T-helper 1 cell treated with Interleukin-12 subunit alpha and Interleukin-12 subunit beta and Interleukin-4 antibody, amounts not matched to agents 30 ng/mL and 1 ng/mL, for 36 hours (primary cell): ENCODE results near the gene OAS3. TPM values are rescaled to one million over a fixed set of nuclear protein-coding genes. Genes with fewer than 3 reads are reported as not detected.
"Not testable (repeated sequence)": the region's sequence is repeated elsewhere in the genome, so short reads cannot be mapped to it uniquely, and the experiment has no call there.

Experiments used
- intact Hi-C: fragments of 100-400 bp; cut with micrococcal nuclease; formaldehyde crosslinking; loops from one replicate; pipeline ENCODE4 v1.15.1; 2024
- total RNA-seq: library from RNA; stranded (reverse); gene quantifications from 2 replicates; pipeline ENCODE4 v1.2.3, GENCODE V29; 2022

Gene OAS3
- total RNA-seq, 1 donor from 2014 or later, result 286 TPM

GRCh38 chr12:112916270-112916669 is 22.0 kb upstream of the OAS3 start:
- intact Hi-C loops, result no loop called here

DNA sequence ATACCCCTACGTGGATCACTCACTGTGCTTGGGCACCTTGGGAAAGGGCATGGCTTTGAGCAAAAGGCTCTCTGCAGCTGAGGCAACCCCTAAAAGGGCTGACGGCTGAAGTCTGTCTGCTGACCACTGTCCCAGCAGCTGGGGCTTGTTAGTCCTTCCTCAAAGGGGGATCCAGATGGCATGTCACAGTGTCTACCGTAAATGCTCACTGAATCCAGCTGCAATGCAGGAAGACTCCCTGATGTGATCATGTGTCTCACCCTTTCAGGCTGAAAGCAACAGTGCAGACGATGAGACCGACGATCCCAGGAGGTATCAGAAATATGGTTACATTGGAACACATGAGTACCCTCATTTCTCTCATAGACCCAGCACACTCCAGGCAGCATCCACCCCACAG is 19.2 kb upstream of the OAS3 start:
- intact Hi-C loops, result no loop called here

GRCh38 chr12:112924986-112925385 is 13.3 kb upstream of the OAS3 start:
- intact Hi-C loops, result no loop called here

- intact Hi-C loops, result not testable (repeated sequence)
These were observed 11.7 kb upstream of the OAS3 start for GRCh38 chr12:112926416-112927033.

DNA sequence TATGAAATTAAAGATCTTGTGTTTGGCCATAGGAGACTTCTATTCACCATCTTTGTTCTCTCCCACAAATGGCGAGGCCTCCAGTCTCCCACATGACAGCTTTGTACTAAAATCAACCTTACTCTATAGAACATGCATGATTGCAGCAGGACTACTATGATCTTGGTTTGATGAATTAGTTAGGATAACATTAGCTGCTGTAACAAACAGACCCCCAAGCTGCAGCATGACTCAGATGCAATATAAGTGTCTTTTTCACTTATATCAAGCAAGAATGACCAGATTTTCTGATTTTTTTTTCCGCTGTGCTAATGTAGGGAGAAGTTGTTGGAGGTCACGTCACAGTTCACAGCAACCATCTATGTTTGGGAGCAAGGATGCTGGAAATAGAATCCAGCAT is 10.8 kb upstream of the OAS3 start:
- intact Hi-C loops, result no loop called here

GRCh38 chr12:112927925-112928324 is 10.3 kb upstream of the OAS3 start:
- intact Hi-C loops, result no loop called here

GRCh38 chr12:112928978-112929377 is 9.3 kb upstream of the OAS3 start:
- intact Hi-C loops, result no loop called here

GRCh38 chr12:112929715-112930114 is 8.6 kb upstream of the OAS3 start:
- intact Hi-C loops, result no loop called here

DNA sequence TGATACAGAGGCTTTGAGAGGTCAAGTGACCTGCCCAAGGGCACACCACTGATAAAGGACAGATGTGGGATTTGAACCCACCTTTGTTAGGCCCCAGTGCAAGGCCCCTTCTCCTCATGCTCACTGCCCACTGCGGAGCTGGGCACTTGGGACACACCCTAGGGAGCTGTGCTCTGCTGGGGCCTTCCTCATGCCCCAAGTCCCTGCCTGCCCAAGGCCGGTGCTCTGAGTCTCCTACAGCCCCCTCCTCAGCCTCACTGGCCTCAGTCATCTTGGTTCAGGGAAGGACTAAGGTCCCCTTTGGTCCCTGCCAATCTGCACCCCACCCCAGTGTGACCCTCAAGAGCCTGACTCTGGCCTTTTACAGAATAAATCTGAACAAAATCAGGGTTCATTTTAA is 7.9 kb upstream of the OAS3 start:
- intact Hi-C loops, result no loop called here

DNA sequence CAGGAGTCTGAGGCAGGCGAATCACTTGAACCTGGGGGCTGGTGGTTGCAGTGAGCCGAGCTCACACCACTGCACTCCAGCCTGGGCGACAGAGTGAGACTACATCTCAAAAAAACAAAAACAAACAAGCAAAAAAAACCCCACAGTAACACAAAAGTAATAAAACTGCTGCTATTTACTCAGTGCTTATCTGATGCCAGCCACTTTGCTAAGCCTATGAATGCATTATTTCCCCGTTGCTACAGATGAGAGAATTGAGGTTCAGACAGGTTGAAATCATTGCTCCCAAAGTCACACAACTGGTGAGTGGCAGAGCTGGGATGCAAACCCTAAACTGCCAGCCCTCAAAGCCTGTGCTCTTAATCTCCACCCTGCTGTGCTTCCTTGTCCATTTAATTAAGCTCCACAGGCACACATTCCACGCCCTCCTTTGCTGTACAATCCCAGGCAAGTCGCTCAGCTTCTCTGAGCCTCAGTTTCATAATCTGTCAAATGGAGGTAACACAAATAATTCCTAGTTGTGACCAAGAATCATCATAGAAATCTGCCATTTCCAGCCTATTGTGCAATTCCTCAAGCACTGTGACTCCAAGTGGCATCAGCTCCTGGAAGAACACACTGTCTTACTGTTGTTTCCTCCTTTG is 5.7 kb upstream of the OAS3 start:
- intact Hi-C loops, result no loop called here

GRCh38 chr12:112933129-112933505 is 5.2 kb upstream of the OAS3 start:
- intact Hi-C loops, result no loop called here

DNA sequence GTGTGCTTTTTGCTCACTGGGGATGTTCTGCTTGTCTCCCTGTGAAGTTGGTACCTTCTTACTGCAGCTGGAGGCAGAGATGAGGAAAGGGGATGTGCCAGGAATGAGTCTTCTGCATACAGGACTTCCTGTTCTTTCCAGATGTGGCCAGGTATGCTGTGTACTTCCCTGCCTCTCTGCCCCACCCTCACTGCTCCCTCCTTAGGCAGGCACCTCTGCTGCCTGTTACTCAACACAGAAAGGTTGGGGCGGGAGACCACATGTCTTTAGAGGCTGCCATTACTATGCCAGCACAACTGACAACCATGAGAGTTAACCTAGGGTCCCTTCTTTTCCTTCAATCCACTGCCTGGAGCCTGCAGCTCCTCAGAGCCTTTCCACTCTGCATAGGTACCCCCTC is 2.0 kb upstream of the OAS3 start:
- intact Hi-C loops, result no loop called here

DNA sequence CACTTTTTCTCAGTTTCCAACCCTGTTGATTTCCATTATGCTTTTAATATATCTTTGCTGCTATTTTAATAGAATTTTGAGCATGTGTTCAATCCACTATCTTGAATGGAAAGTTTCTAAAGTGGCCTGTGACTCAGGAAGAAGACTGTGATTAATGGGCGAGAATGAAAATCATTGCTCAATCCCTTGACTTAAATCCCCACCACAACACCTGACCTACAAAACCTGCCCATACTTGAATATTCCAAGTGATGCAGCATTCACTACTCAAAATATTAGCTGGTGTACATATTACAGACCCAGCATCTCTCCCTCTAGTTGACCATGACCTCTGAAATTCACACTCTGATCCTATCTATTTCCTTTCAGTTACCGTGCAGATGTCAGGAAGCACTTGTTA is 1.3 kb upstream of the OAS3 start:
- intact Hi-C loops, result no loop called here

- intact Hi-C loops, result loop anchor here (1.0 to 2.0 kb wide), 4 partner anchors 32 to 246 kb away; partner anchors contain the start of genes DDX54, OAS1, OAS2 and RITA1
These were observed 477 bp downstream of the OAS3 start for GRCh38 chr12:112938751-112939150.

DNA sequence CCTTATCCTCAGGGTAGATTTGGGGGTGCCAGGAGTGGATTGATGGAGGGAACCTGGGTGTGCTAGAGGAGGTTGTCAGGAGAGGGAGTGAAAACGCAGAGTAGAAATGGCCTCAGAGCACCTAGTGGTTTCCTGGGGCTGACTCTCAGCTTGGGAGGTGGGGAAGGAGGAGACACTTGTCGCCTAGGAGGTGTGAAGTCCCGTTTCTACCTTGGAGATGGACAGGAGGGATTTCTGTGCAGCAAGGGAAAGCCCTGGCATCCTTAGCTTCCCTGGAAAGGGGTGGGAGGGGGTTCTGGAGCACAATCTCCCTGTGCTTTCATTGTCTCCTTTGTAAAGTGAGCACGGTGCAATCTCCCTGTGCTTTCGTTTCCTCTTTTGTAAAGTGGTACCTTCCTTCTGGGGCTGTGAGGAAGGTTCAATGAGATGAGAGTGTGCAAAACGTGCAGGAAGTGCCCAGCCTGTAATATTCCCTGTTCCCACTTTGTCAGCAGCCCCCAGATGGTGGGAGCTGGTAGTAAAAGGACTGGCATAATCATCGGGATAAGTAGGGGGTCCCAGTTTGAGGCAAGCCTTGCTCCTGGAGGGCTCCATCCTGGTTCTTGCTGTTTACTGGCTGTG is 1.6 kb downstream of the OAS3 start:
- intact Hi-C loops, result loop anchor here (2.0 kb wide), 1 partner anchor 245 kb away; the partner anchor contains the start of genes DDX54 and RITA1

GRCh38 chr12:112941528-112942335 is 3.5 kb downstream of the OAS3 start:
- intact Hi-C loops, result no loop called here

GRCh38 chr12:112942572-112942971 is 4.3 kb downstream of the OAS3 start:
- intact Hi-C loops, result no loop called here

DNA sequence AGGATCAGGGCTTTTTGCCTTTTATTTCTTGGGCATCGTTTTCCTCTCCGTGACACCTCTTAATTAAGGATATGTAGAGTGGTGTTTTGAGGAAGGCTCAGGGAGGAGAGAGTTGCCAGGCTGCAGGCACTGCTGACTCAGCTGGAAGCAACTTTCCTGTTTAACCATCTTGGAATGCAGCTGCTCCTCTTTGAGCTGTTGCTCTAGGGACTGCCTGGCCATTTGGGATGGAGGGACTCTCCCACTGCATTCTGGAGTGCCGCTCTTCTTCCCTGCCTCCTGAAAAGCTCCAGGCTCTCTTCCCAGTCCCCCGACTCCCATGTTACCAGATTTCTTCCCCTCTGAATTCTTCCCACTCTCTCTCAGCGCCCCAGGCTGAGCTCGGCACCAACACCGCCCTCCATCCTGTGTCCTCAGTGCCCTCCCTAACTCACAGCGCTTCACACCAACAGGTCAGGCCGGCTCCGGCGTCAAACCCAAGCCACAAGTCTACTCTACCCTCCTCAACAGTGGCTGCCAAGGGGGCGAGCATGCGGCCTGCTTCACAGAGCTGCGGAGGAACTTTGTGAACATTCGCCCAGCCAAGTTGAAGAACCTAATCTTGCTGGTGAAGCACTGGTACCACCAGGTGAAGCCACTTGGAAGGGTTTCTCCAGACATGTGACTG is 5.9 kb downstream of the OAS3 start:
- intact Hi-C loops, result no loop called here

DNA sequence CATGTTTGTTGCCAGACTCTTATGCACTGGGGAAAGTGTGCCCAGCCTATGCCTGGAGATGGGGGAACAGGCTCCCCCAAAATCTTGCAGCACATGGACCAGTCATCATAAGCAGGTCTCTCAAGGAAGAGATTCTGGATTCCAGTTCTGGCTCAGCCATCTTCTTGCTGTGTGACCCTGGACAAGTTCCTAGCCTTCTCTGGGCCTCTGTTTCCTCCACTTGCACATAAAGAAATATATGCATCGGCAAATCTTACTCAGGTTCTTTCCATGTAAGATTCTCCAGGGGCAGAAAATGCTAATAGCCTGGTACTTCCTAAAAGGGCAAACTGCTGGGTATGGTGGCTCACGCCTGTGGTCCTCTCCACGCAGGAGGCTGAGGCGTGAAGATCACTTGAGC is 7.2 kb downstream of the OAS3 start:
- intact Hi-C loops, result no loop called here

- intact Hi-C loops, result no loop called here
These were observed 8.1 kb downstream of the OAS3 start for GRCh38 chr12:112946236-112947000.

- intact Hi-C loops, result no loop called here
These were observed 9.0 kb downstream of the OAS3 start for GRCh38 chr12:112947314-112947713.
